M059J (cell line): ENCODE measurements around the gene NXN. TPM values are rescaled to one million over a fixed set of nuclear protein-coding genes. Genes with fewer than 3 reads are reported as not detected.
"Not testable (repeated sequence)": the region's sequence is repeated elsewhere in the genome, so short reads cannot be mapped to it uniquely, and the experiment has no call there.

Experiments
- DNase-seq: peaks from one replicate; pipeline ENCODE4 v3.0.0-alpha.2; 2012; ENCODE audit warnings: low read depth
- total RNA-seq: library from RNA; depleted of rRNA; stranded (reverse); fragments of >200 nt; shearing (Covaris generic); gene quantifications from 2 replicates; pipeline ENCODE4 v1.2.3, GENCODE V29; 2014

Gene NXN
- total RNA-seq, 1 experiment from 2014 or later = 32.8 TPM

GRCh38 chr17:1006054-1006453 is 26.5 kb upstream of the NXN start:
- DNase-seq = no peak

GRCh38 chr17:1005361-1005946 is 25.9 kb upstream of the NXN start:
- DNase-seq = peak; percentile 33

- DNase-seq = no peak
These were observed 25.3 kb upstream of the NXN start for GRCh38 chr17:1004769-1005295.

- no peak for DNase-seq
These were observed 24.6 kb upstream of the NXN start for GRCh38 chr17:1003972-1004768.

- DNase-seq = no peak
These were observed 24.0 kb upstream of the NXN start for GRCh38 chr17:1003633-1003971.

- DNase-seq = no peak
These were observed 23.4 kb upstream of the NXN start for GRCh38 chr17:1002771-1003555.

GRCh38 chr17:1002412-1002753 is 22.8 kb upstream of the NXN start:
- no peak for DNase-seq

- DNase-seq = peak; percentile 58
These were observed 22.2 kb upstream of the NXN start for GRCh38 chr17:1001640-1002411.

- DNase-seq = peak; percentile 73
These were observed 21.3 kb upstream of the NXN start for GRCh38 chr17:1000597-1001461.

- DNase-seq = no peak
These were observed 18.5 kb upstream of the NXN start for GRCh38 chr17:998111-998510.

GRCh38 chr17:996554-997344 is 17.2 kb upstream of the NXN start, which contains the start of gene TIMM22:
Gene TIMM22 (plus strand): TSS chr17:997129. CDS start chr17:997143, 14 bp downstream.
- DNase-seq = peak; percentile 95

GRCh38 chr17:995324-995723 is 15.7 kb upstream of the NXN start:
- not testable (repeated sequence) for DNase-seq

GRCh38 chr17:992933-993332 is 13.4 kb upstream of the NXN start:
- DNase-seq = no peak

GRCh38 chr17:988561-988960 is 9.0 kb upstream of the NXN start:
- DNase-seq = no peak

GRCh38 chr17:987931-988330 is 8.4 kb upstream of the NXN start:
- DNase-seq = no peak

GRCh38 chr17:986322-986929 is 6.8 kb upstream of the NXN start:
- DNase-seq = no peak

- no peak for DNase-seq
These were observed 4.3 kb upstream of the NXN start for GRCh38 chr17:983921-984320.

- DNase-seq = no peak
These were observed 1.7 kb upstream of the NXN start for GRCh38 chr17:981292-981658.

GRCh38 chr17:980406-981291 is 1.1 kb upstream of the NXN start:
- peak; percentile 87 for DNase-seq
